Cerebellar cortex (tissue), 1 donor: Measurements from ENCODE around the gene NPPA.
"Not testable (repeated sequence)": the region's sequence is repeated elsewhere in the genome, so short reads cannot be mapped to it uniquely, and the experiment has no call there.

Experiments used
- DNase-seq: peaks from one replicate; pipeline ENCODE4 v3.0.0-alpha.2; 2015; ENCODE audit warnings: low spot score

The NPPA gene

DNA sequence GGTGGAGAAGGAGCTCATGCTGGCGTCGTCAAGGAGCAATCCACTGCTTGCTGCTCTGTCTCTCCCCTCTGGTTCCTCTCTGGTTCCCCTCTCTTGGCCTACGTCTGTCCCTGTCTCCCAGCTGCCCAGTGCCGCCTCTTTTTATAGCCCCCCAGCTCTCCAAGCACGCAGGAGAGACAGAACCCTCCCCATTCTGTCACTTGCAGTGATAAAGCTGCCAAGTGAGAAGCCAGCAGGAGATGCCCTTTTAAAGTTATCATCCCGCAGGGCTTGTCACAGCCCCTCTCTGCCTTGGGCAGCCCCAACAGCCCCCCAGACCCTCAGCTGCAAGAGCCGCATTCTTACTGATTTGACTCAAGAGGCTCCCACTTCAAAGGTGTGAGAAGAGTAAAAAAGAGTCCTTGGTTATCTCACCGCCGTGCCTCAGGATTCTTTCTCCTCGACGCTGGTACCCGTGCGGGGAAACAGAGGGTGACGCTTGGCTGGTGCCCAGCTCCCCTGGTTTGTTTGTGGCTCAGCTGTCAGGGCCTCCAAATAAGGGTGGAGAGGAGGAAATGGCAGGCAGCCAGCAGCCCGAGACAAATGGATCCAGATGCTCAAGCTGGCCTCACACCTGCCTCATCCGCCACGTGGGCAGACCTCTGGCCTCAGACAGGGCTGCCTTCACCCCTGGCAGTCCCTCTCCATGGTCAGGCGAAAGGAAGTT lies at the start of gene NPPA:
Gene NPPA (minus strand): TSS at position 117 of the 706 bp plus-strand sequence. CDS start 99 bp downstream, at position 18.
- DNase-seq: no peak

DNA sequence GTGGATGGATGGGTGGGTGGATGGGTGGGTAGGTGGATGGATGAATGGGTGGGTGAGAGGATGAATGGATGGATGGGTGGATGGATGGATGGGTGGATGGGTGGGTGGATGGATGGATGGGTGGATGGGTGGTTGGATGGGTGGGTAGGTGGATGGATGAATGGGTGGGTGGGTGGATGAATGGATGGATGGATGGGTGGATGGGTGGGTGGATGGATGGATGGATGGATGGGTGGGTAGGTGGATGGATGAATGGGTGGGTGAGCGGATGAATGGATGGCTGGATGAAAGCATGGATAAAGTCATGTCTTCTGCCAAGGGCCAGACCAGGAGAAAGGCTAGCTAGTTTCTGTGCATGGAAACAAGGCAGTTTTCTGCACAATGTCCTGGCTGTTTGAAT lies 46.9 kb upstream of the NPPA start:
- DNase-seq: not testable (repeated sequence)

DNA sequence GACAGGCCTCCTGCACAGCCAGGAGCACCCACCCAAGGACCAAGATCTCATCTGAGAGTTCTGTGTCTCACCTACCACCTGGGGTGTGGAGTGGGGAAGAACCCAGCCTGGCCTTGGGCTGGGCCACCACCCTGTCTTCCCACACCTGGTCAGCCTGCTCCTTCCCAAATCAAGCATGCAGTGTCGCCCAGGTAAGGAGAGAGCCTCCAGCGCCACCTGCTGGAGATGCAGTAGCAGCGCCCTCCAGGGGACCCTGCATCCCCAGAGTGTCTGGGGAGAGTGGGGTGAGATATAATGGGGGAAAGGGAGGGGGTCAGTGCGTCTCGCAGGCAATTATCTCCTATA lies 46.3 kb upstream of the NPPA start:
- DNase-seq: peak; percentile 52

DNA sequence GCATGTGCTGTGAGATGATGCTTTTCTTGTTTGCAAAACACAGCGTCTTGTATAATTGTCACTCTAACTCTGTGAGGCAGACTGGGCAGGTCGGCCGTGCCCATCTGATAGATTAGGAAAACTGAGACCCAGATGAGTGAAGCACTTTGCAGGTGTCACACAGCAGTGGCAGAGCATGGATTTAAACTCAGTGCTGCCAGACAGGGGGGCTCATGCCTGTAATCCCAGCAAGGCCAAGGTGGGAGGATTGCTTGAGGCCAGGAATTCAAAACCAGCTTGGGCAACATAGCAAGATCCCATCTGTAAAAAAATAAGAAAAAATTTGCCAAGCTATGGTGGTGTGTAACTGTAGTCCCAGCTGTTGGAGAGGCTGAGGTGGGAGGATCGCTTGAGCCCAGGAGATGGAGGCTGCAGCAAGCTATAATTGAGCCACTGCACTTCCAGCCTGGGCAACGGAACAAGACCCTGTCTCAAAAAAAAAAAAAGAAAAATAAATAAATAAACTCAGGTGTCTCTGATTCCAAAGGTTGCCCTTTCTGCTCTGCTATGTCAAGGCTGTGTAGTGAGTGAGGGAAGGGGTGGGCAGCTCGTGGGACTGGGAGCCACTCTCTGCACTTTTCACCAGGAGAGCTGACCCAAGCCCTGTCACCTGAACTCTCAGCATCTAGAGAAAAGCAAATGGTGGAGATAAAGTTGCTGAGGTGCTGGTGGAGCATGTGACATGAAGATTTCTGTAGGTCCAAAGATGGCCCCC lies 44.0 kb upstream of the NPPA start:
- DNase-seq: no peak

DNA sequence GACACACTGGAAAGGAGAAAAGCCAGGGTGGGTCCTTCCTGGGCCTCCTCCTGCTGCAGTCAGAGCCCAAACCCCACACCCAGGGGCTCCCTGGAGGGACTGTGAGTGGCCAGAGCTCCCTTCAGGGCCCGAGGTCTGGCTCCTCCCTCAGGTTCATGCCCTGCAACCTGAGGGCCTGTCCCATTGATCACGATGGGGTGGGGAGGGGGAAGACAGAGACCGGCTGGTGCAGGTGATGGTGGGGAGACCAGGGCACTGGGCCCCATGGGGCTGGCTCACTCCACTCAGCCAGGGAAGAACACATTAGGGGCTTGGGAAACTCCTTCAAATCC lies 41.3 kb upstream of the NPPA start:
- no peak for DNase-seq

DNA sequence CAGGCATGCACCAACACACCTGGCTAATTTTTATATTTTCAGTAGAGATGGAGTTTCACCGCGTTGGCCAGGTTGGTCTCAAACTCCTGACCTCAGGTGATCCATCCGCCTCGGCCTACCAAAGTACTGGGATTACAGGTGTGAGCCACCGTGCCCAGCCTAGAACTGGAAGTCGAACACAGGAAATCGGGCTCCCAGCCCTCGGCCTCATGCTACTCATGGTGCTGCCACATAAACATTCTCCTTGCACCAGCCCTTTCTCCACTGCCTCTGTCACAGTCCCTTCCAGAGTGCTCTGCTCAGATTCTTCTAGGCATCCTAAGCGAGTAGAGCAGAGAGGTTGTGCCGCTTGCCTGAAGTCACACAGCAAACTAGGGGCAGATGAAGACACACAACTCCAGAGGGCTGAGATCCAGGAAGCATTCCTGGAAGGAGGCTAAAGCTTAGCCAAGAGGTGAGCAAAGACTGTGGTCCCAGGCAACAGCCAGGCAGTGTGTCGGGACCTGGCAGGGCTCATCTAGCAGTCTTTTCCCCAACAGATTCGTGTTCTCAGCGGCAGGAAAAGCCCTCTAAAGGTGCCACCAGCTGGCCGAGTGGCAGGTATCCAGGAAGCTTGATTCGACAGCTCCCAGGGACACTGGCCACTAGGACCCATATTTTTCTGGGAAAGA lies 40.8 kb upstream of the NPPA start:
- peak; percentile 69 for DNase-seq

DNA sequence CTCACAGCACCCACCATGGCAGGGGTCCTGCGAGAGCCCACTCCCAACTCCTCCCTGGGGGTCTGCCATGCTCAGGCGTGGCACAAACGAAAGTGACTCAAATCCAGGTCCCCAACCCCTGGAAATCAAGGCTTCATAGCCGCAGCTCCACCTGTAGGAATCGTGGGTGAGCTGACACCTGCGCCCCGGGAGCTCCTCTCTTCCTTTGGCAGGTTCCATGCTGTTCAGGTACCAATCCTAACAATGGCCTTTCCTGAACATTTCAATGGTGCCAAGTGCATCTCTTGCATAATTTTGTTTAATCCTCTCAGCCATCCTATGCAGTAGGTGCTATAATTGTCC lies 40.1 kb upstream of the NPPA start:
- no peak for DNase-seq

DNA sequence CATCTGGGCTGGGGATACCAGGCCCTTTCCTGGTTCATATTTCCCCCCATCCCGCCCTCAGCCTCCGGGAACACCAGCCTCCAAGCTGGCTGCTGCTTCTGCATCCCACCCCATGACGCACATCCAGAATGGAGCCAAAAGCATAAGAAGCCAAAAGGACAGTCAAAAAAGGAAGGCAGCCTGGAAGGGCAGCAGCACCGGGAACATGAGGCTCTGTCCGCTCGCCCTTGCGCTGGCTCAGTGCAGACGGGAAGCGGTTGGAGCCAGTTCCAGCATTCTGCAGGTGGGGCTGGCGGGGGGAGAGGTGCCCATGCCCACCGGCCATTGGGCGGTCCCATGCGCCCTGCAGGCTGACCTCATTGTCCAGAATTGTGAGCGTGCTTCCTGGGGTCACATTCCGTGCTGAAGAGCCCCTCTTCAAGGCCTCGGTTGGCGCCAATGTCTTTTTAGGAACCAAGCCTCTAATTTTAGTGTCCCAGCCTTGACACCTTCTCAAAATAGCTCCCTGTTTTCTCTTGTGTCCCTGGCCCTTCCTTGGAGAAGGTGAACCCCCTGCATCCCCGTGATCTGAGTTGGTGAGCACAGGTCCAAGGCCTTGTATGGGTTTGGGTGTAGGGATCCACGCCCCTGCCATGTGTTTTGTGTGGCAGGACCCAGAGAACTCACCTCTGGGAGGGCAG lies 39.5 kb upstream of the NPPA start:
- no peak for DNase-seq

DNA sequence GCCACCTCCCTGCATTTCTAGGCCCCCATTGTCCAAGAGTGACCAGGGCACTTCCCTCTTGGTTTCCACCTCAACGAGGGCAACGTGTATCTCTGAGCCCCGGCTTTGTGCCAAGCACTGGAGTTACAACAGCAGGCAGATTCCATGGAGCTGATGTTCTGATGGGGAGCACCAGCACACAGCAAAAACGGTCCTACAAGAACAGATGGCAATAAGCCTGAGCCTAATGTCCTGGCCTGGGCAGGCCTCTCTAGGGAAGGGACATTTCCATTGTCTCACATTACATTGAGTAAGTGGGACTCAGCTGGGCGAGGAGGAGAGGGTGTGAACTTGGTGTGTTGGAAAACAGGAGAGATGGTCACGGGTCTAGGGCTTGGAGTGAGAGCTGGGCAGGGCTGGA lies 38.3 kb upstream of the NPPA start:
- DNase-seq: no peak

DNA sequence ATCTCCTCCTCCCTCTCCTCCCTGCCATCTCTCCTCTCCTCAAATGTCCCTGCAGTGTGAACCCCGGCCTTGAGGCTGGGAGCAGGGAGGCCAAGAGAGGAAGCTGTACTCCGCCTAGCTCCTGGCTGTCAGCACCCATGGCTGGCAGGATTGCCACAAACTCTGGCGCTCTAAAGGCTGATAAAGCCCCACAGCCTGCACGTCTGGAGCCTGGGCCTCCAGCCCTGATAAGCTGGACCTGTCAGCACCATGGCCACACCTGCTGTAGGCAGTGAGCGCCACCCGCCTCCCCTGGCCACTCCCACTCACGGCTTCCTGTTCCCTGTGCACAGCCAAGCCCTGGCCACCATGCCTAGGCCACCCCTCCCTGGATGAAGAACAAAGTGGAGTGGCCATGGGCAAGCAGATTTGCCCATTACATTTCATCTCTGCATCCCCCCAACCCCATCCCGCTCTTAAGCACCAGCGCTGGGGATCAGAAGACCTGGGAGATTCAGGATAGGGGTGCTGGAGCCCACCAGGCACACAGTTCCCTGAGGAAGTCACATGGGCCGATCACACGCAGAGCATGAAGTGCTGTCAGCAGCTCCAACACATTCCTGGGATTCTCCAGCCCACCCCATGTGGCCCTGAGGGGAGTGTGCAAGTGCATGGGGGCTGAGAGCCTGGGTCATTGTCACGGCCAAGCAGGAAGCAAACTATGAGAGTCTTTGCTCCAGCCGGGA lies 35.4 kb upstream of the NPPA start:
- DNase-seq: no peak

DNA sequence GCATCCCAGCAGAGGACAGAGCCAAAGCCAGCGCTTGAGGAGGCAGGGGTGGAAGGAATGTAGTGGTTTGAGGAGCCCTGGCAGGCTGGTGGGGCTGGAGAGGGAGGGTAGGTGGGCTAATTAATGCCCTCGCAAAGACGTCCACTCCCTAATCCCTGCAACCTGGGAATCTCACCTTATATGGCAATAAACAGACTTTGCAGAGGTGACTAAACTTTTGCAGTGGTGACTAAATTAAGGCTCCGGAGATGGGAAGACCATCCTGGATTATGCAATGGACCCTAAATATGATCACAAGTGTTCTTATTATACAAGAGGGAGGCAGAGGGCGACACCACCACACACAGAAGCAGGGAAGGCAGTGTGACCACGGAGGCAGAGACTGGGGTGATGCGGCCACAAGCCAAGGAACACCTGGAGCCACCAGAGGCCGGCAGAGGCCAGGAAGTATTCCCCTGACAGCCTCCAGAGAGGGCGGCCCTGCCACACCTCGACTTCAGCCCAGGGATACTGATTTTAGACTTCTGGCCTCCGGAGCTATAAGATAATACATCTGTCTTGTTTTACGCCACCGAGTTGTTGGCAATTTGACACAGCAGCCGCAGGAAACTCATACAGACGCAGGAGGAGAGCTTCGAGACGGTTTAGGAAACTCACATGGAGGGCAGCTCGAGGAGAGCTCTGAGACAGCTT lies 34.3 kb upstream of the NPPA start:
- DNase-seq: no peak

DNA sequence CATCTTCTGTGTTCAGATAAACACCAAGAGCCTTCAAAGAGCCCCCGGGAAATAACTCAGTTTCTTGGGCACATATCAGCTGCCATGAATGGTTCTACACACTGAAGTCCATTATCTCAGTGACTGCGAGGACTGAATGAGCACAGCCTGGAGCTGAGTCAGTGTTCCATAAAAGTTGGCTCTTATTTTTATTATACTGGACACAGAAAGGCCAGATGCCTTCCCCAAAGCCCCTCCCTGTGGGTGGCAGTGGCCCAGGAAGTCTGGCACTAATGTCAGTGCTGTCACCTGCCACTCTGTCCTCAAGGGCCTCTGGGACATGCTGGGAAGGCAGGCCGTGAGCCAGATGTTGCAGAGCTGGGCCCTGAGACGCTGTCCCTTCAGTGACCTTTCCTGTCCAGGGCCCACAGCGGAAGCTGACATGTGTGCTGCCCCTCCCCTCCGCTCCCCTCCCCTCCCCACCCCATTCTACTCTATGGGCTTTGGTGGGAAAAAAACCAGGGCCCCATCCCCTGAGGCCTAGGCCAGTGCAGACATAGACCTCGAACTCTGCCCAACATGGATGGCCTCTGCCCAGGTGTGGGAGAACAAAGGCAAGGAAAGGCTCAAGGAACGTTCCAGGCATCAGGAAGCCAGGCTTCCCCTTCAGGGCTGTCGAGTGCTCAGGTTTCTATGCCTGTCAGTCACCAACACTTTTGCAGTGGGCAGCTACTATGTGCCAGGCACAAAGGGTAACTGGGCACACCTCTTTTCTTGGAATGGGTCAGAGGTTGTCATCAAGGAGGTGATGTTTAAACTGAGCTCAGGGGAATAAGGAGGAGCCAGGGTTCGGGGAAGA lies 33.5 kb upstream of the NPPA start:
- no peak for DNase-seq

DNA sequence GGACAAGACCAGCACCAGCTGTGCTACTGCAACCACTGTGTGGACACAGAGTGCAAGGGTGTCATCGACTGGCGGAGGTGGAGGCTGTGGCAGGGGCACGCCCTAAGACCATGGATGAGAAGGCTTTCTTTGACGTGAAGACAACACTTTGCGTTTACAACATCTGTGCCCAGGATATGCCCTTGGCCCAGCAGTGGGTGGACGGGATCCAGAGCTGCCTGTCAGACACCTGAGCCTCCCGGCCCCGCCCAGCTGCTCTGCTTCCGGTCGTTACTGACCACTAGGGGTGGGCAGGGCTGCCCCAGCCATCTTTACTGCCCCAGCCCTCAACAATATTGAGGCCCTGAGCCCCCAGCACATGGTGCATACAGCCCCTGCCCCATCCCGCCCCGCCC lies 32.6 kb upstream of the NPPA start:
- DNase-seq: no peak

DNA sequence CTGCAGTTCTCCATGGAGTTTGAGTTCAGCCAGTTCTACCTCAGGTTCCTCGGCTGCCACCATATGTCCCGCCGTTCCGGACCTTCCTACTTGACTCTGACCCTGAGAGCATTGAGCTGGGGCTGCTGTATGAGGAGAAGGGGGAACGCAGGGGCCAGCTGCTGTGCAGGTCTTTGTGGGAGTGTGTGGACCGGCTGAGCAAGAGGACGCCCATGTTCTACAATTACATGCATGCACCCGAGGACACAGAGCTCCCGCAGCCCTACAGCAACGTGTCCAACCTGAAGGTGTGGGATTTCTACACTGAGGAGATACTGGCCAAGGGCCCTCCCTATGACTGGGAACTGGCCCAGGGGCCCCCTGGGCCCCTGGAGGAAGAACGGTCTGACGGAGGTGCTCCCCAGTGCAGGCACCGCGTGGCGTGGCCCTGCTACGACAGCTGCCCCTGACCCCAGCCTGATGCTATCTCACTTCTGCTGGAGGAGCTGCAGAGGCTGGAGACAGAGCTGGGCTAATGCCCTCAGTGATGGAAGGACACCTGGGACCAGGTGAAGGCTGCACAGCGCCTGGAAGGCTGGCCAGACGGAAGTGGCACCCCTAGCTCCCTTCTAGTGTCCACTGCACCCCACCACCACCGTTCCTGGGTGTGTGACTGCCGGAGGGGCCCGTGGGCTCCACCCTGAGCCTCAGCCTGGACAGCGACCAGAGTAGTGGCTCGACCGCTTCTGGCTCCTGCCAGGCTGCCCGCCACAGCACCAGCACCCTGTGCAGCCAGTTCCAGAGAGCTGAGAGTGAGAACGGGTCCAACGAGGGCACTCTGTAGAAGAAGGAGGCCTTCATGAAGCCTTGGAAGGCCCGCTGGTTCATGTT lies 32.0 kb upstream of the NPPA start:
- no peak for DNase-seq

DNA sequence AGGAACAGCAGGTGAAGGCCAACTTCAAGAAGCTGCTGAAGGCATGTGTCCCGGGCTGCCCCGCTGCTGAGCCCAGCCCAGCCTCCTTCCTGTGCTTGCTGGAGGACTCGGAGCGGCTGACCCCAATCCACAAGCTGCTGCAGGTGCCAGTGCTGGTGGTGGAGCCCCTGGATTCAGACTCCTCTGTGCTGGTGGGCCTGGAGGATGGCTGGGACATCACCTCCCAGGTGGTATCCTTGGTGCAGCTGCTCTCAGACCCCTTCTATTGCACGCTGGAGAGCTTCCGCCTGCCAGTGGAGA lies 31.3 kb upstream of the NPPA start:
- DNase-seq: no peak

DNA sequence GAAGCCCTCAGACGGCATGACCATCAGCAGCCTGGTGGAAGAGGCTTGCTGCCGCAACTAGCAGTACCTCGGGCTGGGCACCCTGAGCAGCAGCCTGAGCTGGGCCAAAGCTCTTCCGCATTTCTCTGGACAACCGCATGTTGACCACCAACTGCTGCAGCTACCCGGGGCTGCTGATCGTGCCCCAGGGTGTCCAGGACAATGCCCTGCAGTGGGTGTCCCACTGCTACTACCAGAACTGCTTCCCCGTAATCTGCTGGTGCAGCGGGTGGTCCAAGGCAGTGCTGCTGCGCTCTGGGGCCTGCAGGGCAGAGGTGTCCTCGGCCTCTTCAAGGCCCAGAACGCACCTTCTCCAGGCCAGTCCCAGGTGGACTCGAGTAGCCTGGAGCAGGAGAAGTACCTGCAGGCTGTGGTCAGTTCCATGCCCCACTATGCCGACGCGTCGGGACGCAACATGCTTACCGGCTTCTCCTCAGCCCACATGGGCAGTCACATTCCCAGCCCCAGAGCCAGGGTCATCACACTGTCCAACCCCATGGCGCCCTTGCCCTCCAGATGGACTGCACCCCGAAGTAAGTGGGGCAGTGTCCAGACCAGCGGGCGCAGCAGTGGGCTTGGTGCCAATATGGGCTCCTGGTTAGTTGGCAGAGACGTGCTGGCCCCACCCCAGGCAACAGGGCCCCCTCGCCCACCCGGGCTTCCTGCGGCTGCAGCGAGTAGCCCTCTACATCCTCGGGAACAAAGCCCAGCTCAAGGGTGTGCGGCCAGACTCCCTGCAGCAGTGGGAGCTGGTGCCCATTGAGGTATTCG lies 30.7 kb upstream of the NPPA start:
- DNase-seq: no peak

DNA sequence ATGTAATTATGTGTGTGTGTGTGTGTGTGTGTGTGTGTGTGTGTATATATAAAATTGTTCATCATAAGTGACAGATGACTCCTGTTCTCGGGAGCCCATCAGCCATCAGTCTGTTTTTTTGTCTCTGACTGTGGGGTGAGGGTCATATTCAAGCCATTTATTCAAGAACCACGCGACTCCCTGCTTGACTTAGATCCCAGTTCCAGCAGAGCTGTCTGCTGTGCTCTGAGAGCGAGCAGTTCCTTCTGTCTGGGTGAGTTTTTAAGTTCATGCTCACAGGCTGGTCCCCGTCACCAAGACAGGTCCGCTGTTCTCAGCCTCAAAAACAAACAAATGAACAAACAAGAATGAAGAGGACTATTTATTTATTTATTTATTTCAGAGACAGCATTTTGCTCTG lies 29.5 kb upstream of the NPPA start:
- no peak for DNase-seq

DNA sequence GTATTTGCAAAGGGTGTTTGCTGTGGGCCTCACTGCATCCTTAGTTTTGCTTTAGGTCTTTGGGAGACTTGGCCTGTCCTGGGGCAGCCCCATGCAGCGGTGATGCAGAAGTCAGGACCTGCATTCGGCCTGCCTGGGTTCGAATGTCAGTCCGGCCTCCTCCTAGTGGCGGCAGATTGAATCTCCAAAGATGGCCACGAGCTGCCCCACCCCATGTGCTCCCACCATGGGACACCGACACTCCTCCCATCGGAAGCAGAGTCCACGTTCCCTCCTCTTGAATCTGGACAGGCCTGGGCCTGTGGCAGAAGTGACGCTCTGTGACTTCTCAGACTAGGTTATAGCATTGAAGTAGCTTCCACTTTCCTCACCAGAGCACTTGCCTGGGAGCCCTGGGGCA lies 27.5 kb upstream of the NPPA start:
- DNase-seq: no peak

DNA sequence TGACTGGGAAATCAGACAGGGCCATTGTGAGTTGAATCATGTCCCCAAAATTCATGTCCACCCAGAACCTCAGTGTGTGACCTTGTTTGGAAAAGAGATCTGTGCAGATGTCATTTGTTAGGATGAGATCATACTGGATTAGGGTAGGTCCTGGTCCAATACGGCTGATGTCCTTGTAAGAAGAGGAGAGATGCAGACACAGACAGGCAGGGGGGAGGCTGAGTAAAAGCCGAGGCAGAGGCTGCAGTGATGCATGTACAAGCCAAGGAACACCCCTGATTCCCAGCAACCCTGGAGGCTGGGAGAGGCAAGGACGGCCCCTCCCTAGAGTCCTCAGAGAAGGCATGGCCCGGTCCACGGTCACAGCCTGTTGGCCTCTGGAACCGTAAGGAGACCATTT lies 27.0 kb upstream of the NPPA start:
- DNase-seq: no peak
